NCI-H2107 treated with DMSO at 0.1 percent for 48 hours (cell line): ENCODE data around the gene RGS3.

Experiments
- DNase-seq: peaks from one replicate; lab custom pipeline; 2025; ENCODE audit not compliant: unreplicated experiment; lab: John Stamatoyannopoulos, UW

Gene RGS3

DNA sequence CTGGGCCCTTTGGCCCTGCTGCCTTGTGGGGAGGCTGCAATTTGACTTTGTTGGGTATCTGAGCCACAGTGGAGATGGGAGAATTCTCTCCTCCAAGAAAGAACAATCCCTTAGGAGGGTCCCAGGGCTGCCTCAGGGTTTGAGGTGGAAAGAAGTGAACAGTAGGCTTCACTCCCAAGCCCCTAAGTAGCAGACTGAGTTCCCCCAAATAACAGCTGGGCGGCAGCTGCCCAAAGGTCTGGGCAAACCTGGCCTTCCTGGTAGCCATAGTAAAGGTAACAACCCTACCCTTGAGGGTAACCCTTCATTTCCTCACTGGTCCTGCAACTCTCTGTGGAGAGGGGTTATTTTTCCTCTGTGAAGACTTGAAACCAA lies 746 bp downstream of the RGS3 start:
- DNase-seq: no peak

DNA sequence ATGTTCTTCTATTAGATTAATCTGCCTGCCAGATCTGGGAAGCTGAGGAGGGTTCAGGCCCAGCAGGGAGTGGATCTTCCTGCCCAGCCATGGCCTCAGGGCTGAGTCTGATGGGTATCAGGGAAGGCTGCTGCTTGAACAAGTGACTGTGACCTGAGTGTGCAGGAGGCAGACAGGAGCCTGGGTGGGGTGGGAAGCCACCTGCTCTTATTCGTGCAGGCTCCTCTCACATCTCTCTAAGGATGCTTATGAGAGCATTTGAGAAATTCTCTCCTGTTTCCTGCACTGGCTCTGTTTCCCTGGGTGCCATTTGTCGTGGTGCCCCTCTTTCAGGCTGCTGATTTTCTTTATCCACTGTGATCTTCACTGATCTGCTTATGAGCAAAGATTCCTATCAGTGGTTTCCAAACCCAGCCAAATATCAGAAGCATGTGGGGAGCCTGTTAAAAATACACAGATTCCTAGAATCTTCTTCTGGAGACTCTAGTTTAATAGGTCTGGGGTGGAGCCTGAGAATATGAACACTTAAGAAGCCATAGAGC lies 2.1 kb downstream of the RGS3 start:
- no peak for DNase-seq

DNA sequence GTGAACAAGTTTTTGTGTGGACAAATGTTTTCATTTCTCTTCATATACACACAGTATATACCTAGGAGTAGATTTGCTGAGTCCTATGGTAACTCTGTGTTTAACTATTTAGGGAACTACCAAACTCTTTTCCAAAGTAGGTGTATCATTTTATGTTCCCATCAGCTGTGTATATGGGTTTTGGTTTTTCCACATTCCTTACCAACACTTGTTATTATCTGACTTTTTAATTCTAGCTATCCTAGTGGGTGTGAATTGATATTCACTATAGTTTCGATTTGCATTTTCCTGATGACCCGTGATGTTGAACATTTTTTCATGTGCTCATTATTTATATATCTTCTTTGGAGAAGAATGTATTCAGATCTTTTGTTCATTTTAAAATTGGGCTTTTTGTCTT lies 3.7 kb downstream of the RGS3 start:
- no peak for DNase-seq

DNA sequence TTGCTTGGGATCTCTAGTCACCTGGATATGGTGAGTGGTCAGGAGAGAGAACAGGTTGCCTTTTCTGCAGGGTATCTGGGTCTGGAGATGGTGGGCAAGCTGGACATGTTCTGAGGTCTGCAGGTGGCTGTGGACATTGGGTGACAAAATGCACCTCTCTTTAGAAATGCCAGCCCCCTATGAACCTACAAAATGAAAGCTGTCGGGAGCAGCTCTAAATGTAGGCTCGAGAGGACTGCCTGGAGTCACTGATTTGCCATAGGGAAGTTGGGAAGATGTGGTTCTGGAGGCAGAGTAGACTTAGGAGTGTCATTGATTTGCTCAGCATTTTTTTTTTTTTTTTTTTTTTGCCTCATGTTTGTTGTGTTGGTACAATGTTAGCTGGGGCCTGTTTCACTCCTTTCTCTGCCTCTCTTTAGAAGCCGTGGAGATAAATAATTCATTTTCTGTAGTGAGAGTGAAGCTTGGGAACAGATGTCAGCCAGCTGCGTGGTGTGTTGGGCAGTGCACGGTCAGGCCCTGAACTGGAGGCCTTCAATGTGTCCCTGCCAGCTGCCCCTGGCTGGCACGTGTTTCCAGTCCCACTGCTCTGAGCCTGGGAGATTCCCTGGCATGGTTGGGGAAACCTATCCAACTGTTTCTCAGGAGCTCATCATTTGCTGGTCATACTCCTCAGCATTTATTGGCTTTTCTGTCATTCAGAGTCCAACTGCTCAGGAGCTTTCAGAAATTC lies 5.4 kb downstream of the RGS3 start:
- no peak for DNase-seq

DNA sequence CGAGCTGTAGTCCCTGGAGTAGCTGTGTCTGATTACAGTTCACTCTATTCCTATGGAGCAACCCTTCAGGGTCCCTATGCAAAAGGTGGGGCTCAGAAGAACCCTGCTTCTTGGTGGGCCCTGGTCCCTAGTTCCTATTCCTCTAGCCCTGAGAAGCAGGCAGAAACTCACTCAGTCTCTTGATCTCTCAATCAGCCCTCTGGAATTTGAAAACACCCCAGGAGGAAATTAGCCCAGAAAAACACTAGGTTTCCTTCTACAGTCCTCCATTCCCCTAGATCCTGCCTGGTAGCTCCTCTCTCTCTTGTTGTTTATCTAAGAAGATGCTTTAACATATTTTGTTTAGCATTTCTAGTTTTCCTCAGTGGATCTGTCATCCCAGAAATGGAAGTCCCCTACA lies 7.6 kb downstream of the RGS3 start:
- no peak for DNase-seq

DNA sequence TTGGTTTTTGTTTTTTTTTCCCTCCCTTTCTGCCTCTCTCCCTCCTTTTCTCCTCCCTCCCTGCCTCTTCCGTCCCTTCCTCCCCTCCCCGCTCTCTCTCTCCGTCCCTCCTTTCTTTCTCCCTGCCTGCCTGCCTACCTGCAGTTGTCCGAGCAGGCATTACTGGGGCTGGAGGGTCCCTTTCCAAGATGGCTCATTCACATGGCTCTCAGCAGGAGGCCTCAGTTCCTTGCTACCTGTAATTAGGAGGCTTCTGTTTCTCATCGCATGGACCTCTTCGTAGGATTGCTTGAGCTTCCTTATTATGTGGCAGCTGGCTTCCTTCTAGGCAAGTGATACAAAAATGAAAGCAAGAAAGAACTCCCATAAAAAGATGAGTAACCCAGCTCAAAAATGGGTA lies 8.0 kb downstream of the RGS3 start:
- no peak for DNase-seq

DNA sequence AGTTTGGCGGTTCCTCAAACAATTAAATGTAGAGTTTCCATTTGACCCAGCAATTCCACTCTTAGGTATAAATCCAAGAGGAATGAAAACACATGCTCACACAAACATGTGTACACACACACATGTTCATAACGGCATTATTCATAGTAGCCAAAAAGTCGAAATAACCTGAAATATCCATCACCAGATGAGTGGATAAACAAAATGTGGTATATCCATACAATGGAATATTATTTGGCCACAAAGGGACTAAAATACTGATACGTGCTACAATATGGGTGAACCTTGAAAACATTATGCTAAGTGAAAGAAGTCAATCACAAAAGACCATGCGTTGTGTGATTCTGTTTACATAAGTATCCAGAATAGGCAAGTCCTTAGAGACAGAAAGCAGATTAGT lies 8.7 kb downstream of the RGS3 start:
- no peak for DNase-seq

DNA sequence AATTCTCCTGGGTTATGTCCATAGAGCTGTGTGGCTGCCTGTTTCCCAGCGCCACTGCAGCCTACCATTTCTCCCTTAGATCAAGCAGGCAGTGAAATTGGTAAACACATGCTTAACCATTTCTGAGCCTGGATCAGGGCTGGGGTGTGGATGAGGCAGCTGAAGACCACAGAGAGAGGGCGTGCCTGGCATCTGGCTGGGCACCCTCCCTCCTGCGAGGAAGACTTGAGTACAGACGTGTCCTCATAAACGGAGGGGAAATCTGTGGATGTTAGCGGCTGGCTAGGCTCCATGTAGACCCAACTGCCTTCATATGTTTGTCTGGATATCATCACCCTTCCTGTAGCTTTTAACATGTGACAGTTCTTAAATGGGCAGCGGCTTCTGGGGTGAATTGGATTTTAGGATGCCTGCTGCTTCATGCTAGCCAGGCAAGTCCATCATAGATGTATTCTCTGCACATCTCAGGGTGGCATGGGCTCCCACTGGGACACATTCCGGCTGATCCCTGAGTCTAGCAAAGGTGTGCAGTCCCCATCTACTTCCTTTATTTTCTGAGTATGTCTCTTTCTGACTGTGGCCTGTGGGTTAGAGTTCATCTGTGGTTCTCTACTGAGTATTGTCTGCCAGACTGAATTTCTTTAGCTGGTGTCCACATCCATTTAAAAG lies 11.0 kb downstream of the RGS3 start:
- DNase-seq: no peak

DNA sequence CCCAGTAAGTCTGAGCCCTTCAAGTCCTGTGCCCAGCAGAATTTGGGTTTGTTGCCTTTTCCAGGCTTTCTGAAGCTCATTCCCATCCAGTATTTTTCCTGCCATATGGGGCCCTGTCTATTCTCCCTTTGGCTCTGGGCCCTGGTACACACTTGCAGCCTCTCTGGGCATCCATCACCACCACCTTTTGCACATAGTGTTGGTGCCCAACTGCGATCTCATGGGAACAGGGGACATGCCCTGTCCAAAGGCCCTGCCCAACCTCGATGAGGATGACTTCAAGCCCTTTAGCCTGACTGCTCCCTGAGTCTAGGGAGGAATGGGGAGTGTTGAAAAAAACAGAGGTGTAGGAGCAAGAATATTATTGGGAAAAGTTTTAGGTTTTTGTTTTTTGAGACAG lies 11.5 kb downstream of the RGS3 start:
- no peak for DNase-seq

DNA sequence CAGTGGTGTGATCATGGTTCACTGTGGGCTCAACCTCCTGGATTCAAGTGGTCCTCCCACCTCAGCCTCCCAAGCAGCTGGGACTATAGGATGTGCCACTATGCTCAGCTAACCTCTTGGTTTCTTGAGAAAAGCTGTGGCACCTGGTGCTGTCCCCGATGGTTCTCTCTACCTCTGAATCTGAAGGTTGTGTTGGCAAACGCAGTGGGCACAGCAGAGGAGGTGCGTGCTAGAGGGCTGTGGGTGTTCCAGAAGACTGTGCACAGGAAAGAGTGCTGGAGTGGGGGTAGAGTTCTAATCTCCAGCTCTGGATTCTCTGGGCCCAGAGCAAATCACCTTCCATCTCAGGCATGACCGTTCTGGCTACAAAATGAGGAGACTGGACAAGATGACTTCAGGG lies 12.5 kb downstream of the RGS3 start:
- no peak for DNase-seq

DNA sequence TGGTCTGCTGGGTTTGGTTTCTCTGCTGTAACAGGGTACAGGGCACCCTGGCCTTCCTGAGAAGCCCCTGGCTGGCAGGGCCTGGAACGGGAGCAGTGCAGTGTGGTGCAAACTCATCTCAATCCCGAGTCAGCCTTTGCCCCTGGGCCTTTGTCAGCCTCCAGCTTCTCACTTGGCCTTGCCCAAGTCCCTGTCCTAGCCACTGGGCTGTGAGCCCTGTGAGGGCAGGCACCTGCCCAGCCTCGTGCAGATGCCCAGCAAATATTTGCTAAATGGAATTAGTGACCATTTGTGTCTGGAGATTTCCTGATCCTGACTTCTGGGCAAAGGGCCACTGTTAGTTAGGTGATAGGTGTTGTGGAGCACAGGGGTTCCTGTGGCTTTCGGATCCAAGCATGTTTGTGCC lies 13.0 kb downstream of the RGS3 start:
- DNase-seq: no peak

DNA sequence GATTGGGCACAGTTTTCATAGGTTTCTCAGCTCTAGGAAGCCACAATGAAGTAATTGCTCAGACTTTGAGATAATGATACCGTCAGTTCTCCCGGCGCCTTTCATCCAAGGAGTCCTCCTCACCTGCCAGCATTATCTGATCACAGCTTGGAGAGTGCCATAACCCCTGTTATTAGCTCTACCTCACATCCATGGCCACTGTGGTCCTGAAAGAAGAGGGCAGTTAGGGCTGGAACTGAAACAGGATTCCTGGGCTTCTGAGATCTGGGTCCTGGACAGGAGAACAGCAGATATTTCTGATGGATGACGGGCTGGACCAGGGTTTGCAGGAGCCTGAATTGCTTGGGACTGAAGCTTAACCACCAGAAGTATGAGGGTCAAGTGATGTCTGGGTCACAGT lies 13.5 kb downstream of the RGS3 start:
- no peak for DNase-seq

DNA sequence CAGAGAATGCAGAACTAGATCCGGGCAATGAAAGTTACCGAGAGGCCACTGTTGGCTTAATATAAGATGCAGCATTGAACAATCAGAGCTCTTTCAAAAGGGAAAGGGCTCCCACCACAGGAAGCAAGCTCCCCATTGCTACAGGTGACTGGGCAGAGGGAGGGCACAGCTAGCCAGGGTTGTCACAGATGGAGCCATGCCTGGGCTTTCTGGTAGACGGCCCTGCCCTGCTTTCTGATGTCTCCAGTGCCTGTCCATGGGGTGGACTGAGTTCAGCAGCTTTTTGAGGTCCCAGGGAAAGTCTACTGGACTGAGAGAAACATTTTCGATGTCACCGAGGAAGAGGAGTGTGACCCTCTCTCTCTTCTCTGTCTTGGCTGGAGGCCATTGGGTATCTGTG lies 14.1 kb downstream of the RGS3 start:
- no peak for DNase-seq

DNA sequence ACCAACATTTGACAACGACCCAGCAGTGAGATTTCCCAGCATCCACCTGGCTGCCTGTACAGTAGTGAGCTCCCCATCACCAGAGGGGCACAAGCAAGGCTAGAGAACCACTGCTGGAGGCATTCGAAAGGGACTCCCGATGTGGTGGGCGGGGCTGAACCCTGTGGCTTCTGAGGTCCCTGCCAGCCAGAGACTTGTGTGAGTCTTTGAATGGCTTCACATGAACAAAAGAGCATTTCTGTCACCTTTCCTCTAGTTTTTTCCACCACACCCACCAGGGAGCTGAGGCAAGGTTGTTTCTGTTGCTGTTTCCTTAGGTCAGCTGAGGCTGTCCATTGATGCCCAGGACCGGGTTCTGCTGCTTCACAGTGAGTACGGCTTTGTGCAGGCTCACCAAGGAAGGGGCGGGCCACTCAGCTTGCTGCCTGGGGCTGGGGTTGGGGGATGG lies 15.7 kb downstream of the RGS3 start:
- no peak for DNase-seq

DNA sequence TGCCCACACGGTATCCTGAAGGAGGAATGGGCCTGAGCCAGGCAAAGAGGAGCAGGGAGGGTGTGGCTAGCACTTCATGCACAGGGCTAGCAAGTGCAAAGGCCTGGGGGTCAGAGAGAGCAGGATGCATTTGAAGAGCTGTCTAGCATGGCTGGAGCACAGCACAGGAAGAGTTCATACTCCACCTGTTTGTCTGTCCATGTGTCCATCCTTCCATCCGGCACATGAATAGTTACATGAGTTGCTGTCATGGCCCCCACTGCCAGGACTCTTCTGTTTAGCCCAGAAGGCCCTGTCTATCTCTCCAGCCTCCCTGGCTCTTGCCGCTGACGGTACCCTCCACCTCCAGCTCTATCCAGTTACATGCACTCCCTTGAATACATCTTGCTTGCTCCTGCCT lies 17.1 kb downstream of the RGS3 start:
- DNase-seq: no peak

DNA sequence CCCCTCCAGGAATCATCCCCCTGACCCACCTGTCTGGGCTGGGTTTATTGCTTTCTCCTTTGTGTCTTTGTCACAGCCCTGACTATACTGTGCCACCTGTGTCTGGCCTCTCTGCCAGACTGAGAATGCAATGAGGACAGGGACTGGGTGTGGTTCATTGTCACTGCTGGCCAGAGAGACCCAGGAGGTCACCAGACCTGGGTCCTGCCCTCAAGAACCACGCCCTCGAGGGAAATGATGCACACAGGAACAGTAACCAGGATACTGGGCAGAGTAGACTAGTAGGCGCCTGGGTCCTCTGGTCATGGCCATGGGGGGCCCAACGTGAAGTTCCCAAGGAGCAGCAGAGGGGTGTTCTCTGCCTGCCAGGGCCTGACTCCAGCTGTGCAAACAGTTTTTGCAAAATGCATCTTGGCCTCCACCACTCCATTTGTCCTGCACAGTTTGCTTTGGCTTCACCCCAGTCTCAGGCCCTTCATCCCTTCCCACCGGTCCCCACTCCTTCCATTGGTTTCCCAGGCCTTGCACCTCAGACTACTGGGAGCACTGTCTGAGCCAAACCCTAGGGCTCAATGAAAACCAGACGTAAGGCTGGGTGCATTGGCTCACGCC lies 17.8 kb downstream of the RGS3 start:
- no peak for DNase-seq

DNA sequence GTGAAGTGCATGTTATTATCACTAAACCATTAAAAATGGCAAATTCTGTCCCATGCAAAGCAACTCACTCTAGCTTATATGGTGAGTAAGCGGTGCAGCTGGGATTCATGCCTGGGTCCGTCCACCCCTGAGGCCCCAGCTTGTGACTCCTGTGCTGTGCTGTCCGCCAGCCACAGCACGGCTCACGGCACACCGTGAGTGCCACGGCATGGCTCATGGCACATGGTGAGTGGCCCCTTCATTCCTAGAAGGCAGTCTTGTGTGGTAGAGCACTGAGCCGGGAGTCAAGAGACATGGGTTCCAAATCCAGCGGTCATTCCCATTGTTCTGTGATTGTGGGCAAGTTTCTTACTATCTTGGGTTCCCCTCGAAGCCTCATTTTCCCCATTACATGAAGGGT lies 18.8 kb downstream of the RGS3 start:
- DNase-seq: no peak

DNA sequence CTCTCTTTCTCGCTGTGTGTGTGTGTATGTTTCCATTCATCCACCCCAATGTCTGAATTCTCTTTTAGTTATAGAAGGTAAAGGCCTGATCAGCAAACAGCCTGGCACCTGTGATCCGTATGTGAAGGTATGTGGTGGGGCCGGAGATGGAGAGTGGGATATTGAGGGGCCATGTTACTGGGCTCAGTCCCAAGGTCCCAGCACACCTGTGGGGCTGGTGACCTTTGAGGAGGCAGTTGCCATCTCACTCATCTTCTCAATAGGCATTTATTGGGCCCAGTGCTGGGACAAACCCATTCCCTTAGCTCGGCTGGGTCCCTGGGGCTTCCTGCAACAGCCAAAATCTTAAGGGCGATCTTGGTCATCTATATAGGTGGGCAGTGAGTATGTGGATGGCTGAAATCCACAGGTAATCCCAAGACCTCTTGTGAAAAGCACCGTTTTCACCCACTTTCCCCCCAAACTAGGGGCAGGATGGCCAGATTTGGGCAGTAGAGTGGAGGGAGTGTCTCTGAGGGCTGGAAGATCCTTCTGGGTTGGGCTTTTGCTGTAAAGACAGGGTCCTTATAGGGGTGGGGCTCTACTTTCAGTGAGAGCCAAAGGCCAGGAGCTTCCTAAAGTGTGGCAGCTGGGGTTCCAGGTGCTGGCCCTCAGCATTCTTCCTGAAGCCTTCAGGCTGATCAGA lies 19.6 kb downstream of the RGS3 start:
- DNase-seq: no peak

DNA sequence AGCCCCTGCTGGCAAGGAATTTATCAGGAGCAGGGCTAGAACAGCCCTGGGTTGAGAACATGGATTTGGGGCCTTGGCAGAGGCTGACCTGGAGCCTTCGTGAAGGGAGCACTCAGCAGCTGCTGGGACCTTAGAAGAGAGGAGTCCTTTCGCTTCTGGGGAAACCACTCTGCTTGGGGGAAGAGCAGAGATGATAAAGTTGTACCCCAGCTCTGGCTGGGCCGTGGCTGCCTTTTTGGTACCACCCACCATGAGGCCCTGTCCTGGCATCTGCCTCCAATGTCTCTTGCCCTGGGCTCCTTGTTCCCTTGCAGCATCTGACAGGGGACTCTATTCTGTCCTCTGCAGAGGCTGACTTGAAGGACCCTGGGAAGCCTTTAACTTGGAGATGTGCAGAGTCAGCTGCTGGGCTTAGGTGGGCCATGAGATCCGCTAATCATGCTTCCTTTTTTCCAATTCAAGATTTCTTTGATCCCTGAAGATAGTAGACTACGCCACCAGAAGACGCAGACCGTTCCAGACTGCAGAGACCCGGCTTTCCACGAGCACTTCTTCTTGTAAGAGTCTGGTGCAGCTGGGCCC lies 20.2 kb downstream of the RGS3 start:
- DNase-seq: no peak

DNA sequence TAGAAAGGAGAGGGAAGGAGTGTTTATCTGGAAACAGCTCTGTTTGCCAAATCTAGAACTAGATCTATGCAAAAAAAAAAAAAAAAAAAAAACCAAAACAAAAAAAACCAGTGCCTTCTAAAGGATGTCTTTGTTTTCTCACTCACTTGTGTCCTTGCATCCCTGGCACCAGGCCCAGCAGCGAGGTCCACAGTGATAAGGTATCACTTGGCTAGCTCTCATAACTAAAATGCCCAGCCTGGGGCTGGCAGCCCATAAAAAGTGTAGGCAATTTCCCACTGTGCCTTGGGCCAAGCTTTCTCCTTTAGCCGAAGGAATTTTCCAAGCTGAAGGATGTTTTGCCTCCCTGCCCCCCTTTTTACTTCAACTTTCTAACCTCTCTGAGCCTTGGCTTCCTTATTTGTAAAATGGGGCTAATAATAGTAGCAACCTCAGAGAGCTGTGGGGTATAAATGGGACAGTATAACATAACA lies 20.8 kb downstream of the RGS3 start:
- no peak for DNase-seq

DNA sequence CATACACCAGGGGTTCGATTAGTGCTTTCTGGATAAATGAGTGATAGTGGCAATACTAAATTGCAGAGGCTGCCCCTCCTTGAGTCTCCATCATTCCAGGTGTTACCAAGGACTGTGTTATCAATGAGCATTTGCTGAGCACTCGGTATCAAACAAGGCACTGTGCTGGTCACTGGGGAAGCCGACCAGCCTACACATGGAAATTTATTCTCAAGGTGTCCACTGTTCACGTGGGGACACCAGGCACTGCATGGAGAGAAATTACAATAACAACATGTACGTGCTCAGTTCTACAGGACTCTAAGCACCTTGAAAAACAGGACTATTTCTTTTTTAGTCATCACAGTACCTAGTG lies 22.2 kb downstream of the RGS3 start:
- DNase-seq: no peak
